Mammary epithelial cell (primary cell): ENCODE data around the gene NEK7.

Experiments used
- EZH2 ChIP-seq: IDR thresholded peaks from 2 replicates; pipeline ENCODE4 v1.6.1; 2012; ENCODE audit warnings: low read length, inconsistent platforms, borderline replicate concordance
- TF ChIP-seq, protein P1 (sequence below), 2 donors: IDR thresholded peaks in 1 of 2; conservative IDR thresholded peaks in 1 of 2; 2 replicates each; pipeline ENCODE4 v1.5.1; 2011 to 2012; ENCODE audit warnings: inconsistent platforms in 2 of 2, low read length in 2 of 2, mild to moderate bottlenecking in 2 of 2, control low read depth in 1 of 2, low read depth in 1 of 2; ENCODE audit not compliant: insufficient read depth in 1 of 2; ENCODE audit errors: extremely low read depth in 1 of 2

GRCh38 chr1:198259333-198260074 is 102.7 kb downstream of the NEK7 start:
- TF ChIP-seq EZH2, result no peak
- TF ChIP-seq, protein P1, sequence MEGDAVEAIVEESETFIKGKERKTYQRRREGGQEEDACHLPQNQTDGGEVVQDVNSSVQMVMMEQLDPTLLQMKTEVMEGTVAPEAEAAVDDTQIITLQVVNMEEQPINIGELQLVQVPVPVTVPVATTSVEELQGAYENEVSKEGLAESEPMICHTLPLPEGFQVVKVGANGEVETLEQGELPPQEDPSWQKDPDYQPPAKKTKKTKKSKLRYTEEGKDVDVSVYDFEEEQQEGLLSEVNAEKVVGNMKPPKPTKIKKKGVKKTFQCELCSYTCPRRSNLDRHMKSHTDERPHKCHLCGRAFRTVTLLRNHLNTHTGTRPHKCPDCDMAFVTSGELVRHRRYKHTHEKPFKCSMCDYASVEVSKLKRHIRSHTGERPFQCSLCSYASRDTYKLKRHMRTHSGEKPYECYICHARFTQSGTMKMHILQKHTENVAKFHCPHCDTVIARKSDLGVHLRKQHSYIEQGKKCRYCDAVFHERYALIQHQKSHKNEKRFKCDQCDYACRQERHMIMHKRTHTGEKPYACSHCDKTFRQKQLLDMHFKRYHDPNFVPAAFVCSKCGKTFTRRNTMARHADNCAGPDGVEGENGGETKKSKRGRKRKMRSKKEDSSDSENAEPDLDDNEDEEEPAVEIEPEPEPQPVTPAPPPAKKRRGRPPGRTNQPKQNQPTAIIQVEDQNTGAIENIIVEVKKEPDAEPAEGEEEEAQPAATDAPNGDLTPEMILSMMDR (conservative IDR thresholded peaks at IDR 0.05 in 1 of 2, IDR thresholded peaks at IDR 0.05 in 1 of 2; ENCODE audit: extremely low read depth in 1 of 2, insufficient read depth in 1 of 2, low read depth in 1 of 2, low read length in 2 of 2), result no peak
